Measurements from ENCODE around the gene KCNQ2.

DNA sequence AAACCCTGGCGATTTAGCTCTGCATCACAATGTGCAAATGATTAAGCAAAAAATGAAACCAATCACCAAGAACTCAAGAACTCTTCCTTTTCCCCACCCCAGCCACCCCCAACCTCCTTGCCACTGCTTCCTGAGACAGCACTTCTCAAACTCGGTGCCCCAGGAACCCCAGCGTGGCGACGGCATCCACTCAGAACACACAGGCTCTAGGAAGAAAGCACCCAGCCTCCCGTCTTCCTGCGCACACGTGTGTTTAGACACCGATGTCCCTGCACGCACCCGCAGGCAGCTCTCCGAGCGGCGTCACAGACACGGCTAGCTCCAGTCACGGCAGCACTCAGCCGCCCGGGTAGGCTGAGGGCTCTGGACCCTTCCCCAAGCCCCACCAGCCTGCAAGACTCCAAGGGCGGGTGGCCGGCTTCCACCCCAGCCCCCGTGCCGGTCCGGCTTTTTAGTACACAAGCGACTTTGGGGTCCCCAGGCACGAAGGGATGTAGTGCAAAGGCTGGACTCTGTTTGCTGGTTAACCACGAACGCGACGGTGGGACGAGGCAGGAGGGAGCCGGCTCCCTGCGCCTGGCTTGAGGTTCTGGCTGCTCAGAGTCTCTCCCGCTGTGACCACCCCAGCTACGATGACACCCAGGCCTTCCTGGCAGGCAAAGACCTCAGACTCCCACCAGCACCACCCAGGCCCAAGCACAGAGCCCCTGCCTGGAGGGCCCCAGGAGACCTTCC lies 51.9 kb downstream of the KCNQ2 start:
- TF ChIP-seq EZH2 (IDR thresholded peaks at IDR 0.05) (no peak), POLR2AphosphoS5 (IDR thresholded peaks at IDR 0.05; ENCODE audit: borderline replicate concordance, low read depth, low read length) (no peak), FOXP2 (optimal IDR thresholded peaks at IDR 0.05; ENCODE audit: control extremely low read depth, extremely low read length, insufficient read depth) (no peak)
